HG03196 (cell line): ENCODE results near the gene ANKRD29.
"Not testable (repeated sequence)": the region's sequence is repeated elsewhere in the genome, so short reads cannot be mapped to it uniquely, and the experiment has no call there.

Source experiments
- ATAC-seq: cut with Tn5 transposase; IDR thresholded peaks from one replicate; pipeline ENCODE4 v1.9.1; 2021; ENCODE audit not compliant: unreplicated experiment

ANKRD29 gene

DNA sequence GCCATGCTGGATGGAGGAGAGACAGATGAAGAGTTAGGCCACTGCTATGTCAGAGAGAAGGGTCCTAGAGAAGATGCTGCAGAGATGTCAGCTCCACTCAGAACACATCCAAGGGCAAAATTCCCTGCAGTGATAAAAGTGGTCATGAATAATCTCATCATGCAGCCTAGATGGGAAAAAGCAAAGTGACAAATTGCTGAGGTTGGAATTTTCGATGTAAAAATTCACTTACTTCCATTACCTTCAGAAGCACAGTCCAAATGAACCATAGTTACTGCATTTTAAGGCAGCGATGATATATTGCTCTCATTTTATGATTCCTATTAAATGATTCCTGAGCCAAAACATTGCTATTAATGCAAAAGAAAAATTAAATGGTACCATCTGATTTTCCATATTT lies 16.4 kb downstream of the ANKRD29 start:
- no peak for ATAC-seq

GRCh38 chr18:23645568-23646175 lies 17.0 kb downstream of the ANKRD29 start:
- ATAC-seq, result no peak

GRCh38 chr18:23643815-23644490 lies 18.8 kb downstream of the ANKRD29 start:
- ATAC-seq, result no peak

DNA sequence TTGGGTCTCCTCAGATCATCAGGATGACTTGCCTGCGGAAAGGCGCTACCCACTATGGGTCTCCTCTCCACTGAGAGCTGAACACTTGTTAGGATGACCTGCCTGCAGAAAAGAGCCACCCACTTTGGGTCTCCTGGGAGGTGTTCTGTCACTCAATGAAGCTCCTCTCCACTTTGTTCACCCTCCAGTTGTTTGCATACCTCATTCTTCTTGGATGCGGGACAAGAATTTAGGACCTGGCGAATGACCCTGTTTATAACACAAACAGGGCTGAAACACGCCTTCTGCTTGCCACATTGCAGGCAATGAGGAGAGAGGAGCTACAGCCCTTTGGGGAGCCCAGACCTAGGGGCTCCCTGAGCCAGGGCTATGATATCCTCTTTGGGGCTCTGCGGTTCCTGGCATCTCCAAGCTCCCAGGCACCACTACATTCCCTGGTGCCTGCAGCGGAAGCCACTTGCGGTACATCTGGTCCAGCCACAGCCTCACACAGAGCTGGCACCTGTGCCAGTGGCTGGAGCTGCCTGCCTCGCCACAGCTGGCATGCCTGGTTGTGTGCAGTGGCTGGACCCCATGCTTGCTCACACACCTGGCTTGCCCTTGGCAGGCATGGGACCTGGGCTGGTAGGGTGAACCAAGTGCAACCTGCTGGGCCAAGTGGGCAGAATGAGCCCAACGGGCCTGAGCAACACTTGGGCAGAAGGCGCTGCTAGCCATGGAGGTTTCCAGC lies 20.6 kb downstream of the ANKRD29 start:
- ATAC-seq, result no peak

DNA sequence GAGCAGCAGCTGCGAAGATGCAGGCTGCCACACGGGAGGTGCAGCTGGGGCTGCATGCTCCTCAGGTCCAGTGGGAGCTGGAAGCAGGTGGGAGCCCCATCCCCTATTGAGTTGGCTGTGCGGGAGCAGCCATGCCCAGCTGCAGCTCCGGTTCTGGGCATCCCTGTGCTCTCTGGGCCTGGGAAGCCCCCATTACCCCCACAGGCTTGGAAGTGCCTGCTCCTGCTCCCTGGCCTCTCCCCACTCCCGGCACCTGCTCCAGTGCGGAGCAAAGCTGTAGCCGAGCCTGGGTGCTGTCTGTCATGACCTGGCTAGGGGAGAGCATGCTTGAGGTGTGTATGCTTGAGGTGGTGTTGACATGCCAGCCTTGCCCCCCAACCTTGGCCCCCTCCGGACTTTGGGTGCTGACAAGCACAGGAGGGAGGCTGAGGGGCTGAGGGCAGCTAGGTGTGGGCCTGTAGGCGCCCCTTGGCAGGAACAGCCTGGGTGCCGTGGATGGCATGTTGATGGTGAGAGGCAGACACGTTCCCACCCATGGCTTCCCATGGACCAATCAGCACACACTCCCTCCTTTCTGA lies 21.5 kb downstream of the ANKRD29 start:
- ATAC-seq, result no peak

DNA sequence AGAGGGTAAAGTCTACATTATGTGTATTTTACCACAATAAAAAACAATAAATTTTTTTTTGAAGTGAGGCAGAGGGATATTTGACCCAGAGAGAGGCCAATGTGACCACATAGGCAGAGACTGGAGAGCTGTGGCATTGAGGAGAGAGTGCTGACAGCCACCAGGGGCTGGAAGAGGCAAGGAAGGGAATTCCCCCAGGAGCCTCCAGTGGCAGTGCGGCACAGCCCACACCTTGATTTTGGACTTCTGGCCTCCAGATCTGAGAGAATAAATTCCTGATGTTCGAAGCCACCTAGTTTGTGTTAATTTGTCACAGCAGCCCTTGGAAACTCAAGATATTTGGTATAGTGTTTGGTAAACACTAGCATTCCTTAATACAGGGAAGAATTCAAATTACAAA lies 22.7 kb downstream of the ANKRD29 start:
- no peak for ATAC-seq

GRCh38 chr18:23636433-23636832 lies 26.3 kb downstream of the ANKRD29 start:
- not testable (repeated sequence) for ATAC-seq

DNA sequence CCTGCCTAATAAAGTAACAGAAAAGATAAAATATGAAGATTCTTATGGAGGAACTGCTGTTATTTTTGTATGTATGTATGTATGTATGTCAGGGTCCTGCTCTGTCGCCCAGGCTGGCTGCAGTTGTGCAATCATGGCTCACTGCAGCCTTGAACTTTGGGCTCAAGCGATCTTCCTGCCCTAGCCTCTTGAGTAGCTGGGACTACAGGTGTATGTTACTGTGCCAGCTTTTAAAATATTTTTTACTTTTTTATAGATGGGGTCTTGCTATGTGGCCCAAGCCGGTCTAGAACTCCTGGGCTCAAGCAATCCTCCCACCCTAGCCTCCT lies 26.7 kb downstream of the ANKRD29 start:
- no peak for ATAC-seq

DNA sequence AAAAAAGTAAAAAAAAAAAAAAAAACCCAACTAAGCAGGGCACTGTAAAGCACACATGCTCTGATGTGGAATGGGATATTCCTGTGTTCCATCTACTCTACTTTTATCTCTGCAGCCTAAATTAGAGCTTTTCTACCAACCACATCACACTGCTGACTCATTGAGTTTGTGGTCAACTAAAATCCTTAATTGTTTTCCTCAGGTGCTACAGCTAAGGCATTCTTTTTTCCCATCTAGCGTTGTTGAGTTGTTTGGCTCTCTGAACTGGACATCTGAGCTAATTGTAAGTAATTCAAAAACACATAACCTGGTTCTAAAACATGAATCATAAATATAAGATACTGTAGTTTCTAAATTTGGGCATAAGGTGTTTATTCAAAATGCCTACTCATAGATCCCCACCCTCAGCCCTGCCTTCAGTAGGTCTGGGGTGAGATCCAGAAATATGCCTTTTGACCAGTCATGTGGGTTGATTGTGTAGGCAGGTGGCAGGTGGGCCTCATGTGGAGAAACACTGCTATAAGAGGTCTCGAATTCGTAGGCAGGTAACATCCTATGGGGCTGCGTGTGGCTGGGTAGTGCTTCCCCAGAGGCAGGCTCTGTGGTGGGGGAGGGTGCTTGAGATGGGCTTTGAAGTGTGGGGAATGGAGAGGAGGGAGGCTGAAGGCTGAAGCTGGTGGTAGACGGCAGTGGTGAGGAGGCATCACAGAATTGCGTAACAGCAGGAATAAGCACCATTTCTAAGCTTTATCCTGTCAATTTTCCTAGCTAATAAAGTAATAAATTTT lies 27.2 kb downstream of the ANKRD29 start:
- no peak for ATAC-seq

GRCh38 chr18:23634692-23635091 lies 28.0 kb downstream of the ANKRD29 start:
- ATAC-seq, result no peak

GRCh38 chr18:23632615-23633014 lies 30.1 kb downstream of the ANKRD29 start:
- ATAC-seq, result no peak

DNA sequence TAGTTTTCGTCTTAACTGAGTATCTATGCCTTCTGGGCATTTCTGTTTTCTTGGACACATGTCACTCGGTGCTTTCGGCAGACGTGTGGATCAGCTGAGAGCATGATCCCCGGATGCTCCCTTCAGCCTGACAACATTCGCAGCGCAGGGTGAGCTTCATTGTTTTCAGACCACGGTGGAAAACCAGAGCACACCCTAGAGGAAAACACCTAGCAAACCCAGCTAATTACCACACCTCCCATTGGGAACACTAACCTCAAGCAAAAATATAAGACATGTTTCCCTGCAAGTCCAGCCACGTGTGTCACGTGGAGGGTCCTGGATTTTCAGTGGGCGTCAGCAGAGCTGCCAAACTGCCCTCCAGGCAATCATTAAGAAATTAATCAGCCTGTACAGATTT lies 31.0 kb downstream of the ANKRD29 start:
- no peak for ATAC-seq

GRCh38 chr18:23631312-23631711 lies 31.4 kb downstream of the ANKRD29 start:
- ATAC-seq, result no peak

- ATAC-seq, result peak; percentile 71
Measured at GRCh38 chr18:23629444-23629946, 33.2 kb downstream of the ANKRD29 start.

- no peak for ATAC-seq
Measured at GRCh38 chr18:23627970-23628369, 34.7 kb downstream of the ANKRD29 start.

- no peak for ATAC-seq
Measured at GRCh38 chr18:23627321-23627720, 35.4 kb downstream of the ANKRD29 start.

DNA sequence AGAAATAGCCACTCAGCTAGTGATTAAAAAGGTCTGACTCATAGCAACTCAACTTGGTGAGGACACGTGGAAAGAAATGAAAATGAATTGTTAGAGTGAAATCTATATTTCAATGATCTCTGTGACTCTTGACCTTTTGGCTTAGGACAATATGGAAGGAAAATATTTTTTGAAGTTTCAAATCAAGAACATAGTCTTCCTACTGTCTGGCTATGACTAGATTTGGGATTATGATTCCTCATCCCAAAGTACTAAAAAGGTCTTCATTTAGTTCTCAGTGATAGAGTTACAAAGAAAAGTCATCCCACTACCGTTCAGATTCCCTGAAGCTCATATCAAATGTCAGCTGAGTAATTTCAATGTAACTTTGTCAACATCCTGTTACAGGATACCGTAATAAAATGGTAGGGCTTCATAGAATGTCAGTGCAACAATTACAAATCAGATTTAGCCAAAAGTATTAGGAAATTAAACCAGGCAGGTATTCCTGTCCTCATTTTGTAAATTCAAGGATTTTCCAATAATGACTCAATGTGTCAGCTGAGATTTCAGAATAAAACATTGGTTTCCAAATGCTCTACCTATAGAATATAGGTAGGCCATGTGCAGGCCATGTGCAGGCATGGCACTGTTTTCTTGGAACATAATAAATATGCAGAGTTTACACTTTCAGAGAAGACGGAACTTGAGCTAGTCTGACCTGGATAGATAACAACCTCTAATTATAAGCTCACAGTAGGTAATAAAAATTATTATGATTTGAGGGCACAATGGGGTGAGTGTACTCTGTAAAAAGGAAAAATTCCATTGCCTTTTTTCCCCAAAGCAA lies 36.0 kb downstream of the ANKRD29 start:
- no peak for ATAC-seq

DNA sequence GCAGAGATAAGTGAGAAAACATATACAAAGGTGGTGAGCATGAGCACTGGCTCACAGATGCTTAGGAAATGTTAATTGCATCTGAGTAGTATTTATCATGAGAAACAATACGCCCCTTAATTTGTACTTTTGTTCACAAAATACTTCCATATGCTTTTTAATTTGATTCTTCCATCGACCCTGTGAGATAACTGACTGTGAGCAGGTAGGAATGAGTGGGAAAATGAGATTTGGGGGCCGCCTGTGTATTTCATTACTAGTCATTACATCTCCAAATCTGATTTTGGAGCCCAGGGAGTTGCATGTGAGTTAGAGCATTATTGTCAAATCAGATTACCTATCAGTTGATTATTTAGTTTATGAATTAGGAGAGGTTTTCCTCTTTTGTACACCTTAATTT lies 39.7 kb downstream of the ANKRD29 start:
- ATAC-seq, result no peak

DNA sequence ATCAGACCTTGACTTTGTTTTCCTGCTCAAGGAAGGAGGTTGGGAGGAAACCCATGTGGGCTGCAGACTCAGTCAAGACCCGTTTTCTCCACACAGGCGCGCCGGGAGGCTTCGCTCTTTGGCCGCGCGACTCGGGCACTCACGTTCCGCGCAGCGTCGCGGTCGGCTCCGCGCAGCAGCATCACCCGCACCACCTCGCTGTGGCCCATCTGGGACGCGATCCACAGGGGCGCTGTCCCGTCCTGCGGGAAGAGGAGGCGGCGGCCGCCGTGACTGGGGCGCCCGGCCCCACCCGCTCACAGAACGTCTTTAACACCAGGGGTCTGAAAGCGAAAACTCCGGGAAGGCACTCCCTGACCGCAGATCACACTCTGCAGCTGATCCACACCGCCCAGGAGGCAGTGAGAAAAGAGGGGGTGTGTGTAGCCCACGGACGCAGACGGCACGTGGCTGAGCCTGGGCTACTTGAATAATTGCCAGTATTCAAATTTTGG lies 43.3 kb downstream of the ANKRD29 start:
- ATAC-seq, result no peak

DNA sequence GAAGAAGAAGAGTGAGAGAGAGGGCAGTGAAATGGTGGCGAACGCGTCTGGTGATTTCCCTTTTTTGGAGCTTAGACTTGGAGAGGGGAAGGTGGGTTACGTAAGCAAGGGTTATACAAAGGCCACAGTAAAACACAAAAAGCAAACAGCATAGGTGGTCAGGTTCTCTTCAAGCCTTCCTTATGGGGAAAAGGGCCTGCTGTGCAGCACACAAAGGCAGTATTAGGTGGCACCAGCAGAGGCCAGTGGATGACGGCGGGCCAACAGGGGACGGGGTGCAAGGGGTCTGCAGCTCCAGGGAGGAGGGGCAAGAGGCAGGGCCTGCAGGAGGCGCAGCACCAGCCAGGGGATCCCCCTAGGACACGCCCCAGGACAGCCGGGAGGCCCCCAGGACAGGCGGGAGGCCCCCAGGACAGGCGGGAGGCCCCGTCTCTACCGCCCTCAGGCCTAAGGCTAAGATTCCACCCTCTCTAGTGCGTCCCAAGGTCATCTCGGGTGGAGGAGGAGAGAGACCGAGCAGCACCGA lies 43.8 kb downstream of the ANKRD29 start:
- no peak for ATAC-seq
